K562 (cell line): ENCODE measurements around the gene TSPAN18. TPM values are rescaled to one million over a fixed set of nuclear protein-coding genes. Genes with fewer than 3 reads are reported as not detected.
A peak's percentile ranks its signal among the peaks of the same experiment; 100 is the strongest.

Experiments used
- ATAC-seq: fragments of 200-7000 bp; cut with Tn5 transposase; 3 replicates; pipeline ENCODE4 v1.9.1; 2020; ENCODE audit warnings: moderate library complexity
- BruUV-seq: library from RNA; stranded (reverse); fragments of 400-500 nt; replicated peaks from 2 replicates; lab custom pipeline; 2021; lab: Mats Ljungman, UMichigan
- CTCF ChIA-PET: fragments of 300-600 bp; formaldehyde crosslinking; extraction: SDS; loops from one replicate; lab custom pipeline; 2021; ENCODE audit warnings: low intra/inter-chr PET ratio; lab: Yijun Ruan, JAX
- POLR2A ChIA-PET: fragments of 300-600, 350-650 bp; sonication (Branson Sonifier 250); formaldehyde crosslinking; extraction: SDS; loops from one replicate; lab custom pipeline; 2021; ENCODE audit warnings: antibody characterized with exemption, inconsistent platforms; lab: Yijun Ruan, JAX
- DNase-seq, 4 experiments: peaks; one replicate each; pipeline versions ENCODE4 v3.0.0 to v3.0.0-alpha.2; 2011 to 2018; ENCODE audit warnings: low spot score in 3 of 4, mixed read lengths in 3 of 4; ENCODE audit errors: extremely low read depth in 1 of 4
- FAIRE-seq: peaks from 2 replicates; lab custom pipeline; 2011; peaks lifted over from hg19 to GRCh38; lab: Jason Lieb, UNC
- H2AFZ ChIP-seq: 2 replicates; pipeline ENCODE4 v1.6.0; 2011; ENCODE audit warnings: low read depth, low read length, control low read depth, inconsistent platforms
- H3K27ac ChIP-seq: fragments of 200-600 bp; 3 replicates; pipeline ENCODE4 v1.8.0; 2011; ENCODE audit warnings: low read depth, mild to moderate bottlenecking, control low read depth, inconsistent platforms, low read length, moderate library complexity, mixed read lengths; ENCODE audit errors: extremely low read depth
- H3K27me3 ChIP-seq, 2 experiments: fragments of 300-600 bp in 1 of 2; 2 replicates in 1 of 2; 3 replicates in 1 of 2; pipeline versions ENCODE4 v1.6.0 to v1.8.0; 2011; ENCODE audit warnings: inconsistent platforms in 2 of 2, low read length in 2 of 2, mild to moderate bottlenecking in 1 of 2, mixed read lengths in 1 of 2, moderate library complexity in 1 of 2; ENCODE audit not compliant: control insufficient read depth in 2 of 2, insufficient read depth in 2 of 2
- H3K36me3 ChIP-seq: fragments of 300-600 bp; 3 replicates; pipeline ENCODE4 v1.8.0; 2011; ENCODE audit warnings: mild to moderate bottlenecking, low read length, inconsistent platforms; ENCODE audit not compliant: control insufficient read depth, insufficient read depth
- H3K4me1 ChIP-seq, 2 experiments: fragments of 200-600 bp in 1 of 2; replicated peaks in 1 of 2; 2 replicates in 1 of 2; 3 replicates in 1 of 2; pipeline versions ENCODE4 v1.5.1 to v1.8.0; 2011; ENCODE audit warnings: inconsistent platforms in 2 of 2, low read length in 2 of 2, mild to moderate bottlenecking in 1 of 2, mixed read lengths in 1 of 2, moderate library complexity in 1 of 2; ENCODE audit not compliant: control insufficient read depth in 2 of 2, insufficient read depth in 2 of 2
- H3K4me2 ChIP-seq: 2 replicates; pipeline ENCODE4 v1.6.1; 2011; ENCODE audit warnings: low read length, control low read depth, inconsistent platforms, mixed read lengths; ENCODE audit not compliant: insufficient read depth
- H3K4me3 ChIP-seq: fragments of 200-600 bp; sonication (generic), shearing (Covaris generic); 2 replicates; pipeline ENCODE4 v1.5.1; 2016; ENCODE audit warnings: control low read depth, inconsistent platforms
- H3K79me2 ChIP-seq: fragments of 200-600 bp; 3 replicates; pipeline ENCODE4 v1.8.0; 2011; ENCODE audit warnings: low read length, inconsistent platforms; ENCODE audit not compliant: control insufficient read depth, insufficient read depth
- H3K9ac ChIP-seq, 2 experiments: 2 replicates each; pipeline versions ENCODE4 v1.6.0 to v1.6.1; 2011; ENCODE audit warnings: low read depth in 2 of 2, low read length in 2 of 2, control low read depth in 1 of 2, inconsistent platforms in 1 of 2, mild to moderate bottlenecking in 1 of 2, mixed read lengths in 1 of 2; ENCODE audit not compliant: insufficient read depth in 1 of 2
- H3K9me1 ChIP-seq: one replicate; pipeline ENCODE4 v1.6.0; 2011; ENCODE audit warnings: inconsistent platforms, mild to moderate bottlenecking, low read length, moderate library complexity; ENCODE audit not compliant: control insufficient read depth, insufficient read depth
- H3K9me3 ChIP-seq: replicated peaks from 2 replicates; pipeline ENCODE4 v1.5.1; 2011; ENCODE audit warnings: low read depth, low read length, inconsistent platforms; ENCODE audit not compliant: control insufficient read depth, insufficient read depth
- H4K20me1 ChIP-seq: replicated peaks from 2 replicates; pipeline ENCODE4 v1.6.1; 2011; ENCODE audit warnings: low read length, inconsistent platforms, mixed read lengths; ENCODE audit not compliant: control insufficient read depth, insufficient read depth
- EGR1 ChIP-seq: fragments of 450-650 bp; conservative IDR thresholded peaks from 2 replicates; pipeline ENCODE4 v1.6.1; 2017; ENCODE audit warnings: mild to moderate bottlenecking
- NR0B1 ChIP-seq: fragments of 450-650 bp; IDR thresholded peaks from one replicate; pipeline ENCODE4 v1.6.1; 2018; ENCODE audit warnings: mild to moderate bottlenecking, moderate library complexity; ENCODE audit not compliant: partially characterized antibody
- SREBF1 ChIP-seq: fragments of 150-350 bp; IDR thresholded peaks from 2 replicates; pipeline ENCODE4 v1.6.1; 2014; ENCODE audit warnings: antibody characterized with exemption, low read depth, low read length, borderline replicate concordance
- WGBS: fragments of 100-300 bp; shearing (Covaris generic); methylation state at CpG from one replicate; pipeline ENCODE4 v1.1.6; 2016; ENCODE audit warnings: low coverage, mixed read lengths; ENCODE audit not compliant: insufficient coverage; ENCODE audit errors: missing lambda C conversion rate; 5-methylcytosine and 5-hydroxymethylcytosine counted together
- in situ Hi-C: fragments of 300-500 bp; cut with MboI; formaldehyde crosslinking; loops from 4 replicates; pipeline ENCODE4 v1.15.0; 2018; ENCODE audit warnings: inconsistent platforms, mixed read lengths
- intact Hi-C: fragments of 100-400 bp; cut with micrococcal nuclease; formaldehyde crosslinking; loops from 2 replicates; pipeline ENCODE4 v1.14.2; 2022
- polyA plus RNA-seq, 8 experiments: library from polyadenylated mRNA; depleted of rRNA in 4 of 8; stranded (reverse) in 5 of 8; unstranded in 3 of 8; fragments of >200 nt; fragmentation: Nextera tagmentation in 2 of 8; fragmentation: Illumina TruSeq in 1 of 8; extraction: Ambion mirVana in 2 of 8; extraction: Trizol in 1 of 8; gene quantifications; 2 replicates each; pipeline versions ENCODE4 v1.2.1 to v1.2.3, GENCODE V29; 2011 to 2014; ENCODE audit warnings: inconsistent platforms in 1 of 8, missing spikeins in 1 of 8
- total RNA-seq, 7 experiments: library from RNA; depleted of rRNA in 6 of 7; stranded (reverse); fragments of >200 nt in 6 of 7; fragmentation: Illumina TruSeq in 2 of 7; extraction: Trizol in 2 of 7; gene quantifications; 2 replicates each; pipeline versions ENCODE4 v1.2.1 to v1.2.3, GENCODE V29; 2011 to 2021; ENCODE audit warnings: low replicate concordance in 1 of 7

TSPAN18 gene
- total and polyA plus RNA-seq, 9 of the 15 experiments (the other 6 are each of a cell fraction or from before 2014, with no cell fraction given) = 0.17 to 0.35 (median 0.22) TPM; not detected in 4

GRCh38 chr11:44938066-44938691 lies 211.4 kb downstream of the TSPAN18 start:
- POLR2A ChIA-PET = no interaction called here
- no peak overlapping the region for H3K4me3 ChIP-seq
- DNase-seq (no peak), FAIRE-seq (no peak), ATAC-seq (no peak)
- 0 out of 2 replicates have a peak, but pooled peaks cover 2% of the 10 kb centered on the region for H4K20me1 ChIP-seq
- CTCF ChIA-PET = interaction anchor here (2.7 to 3.8 kb wide), 2 partner anchors 165 to 167 kb away, joined by 24 to 43 read pairs; no protein-coding TSS in a partner anchor
- BruUV-seq = no TSS peak
- no peaks in the 10 kb centered on the region for H3K79me2 ChIP-seq
- H3K27ac ChIP-seq = no peak overlapping the region
- in situ Hi-C loops (no loop called here), intact Hi-C loops (loop anchor here (5.0 to 10.0 kb wide), 3 partner anchors 39 to 394 kb away; no protein-coding TSS in a partner anchor)
- no peaks in the 10 kb centered on the region for H3K9me1 ChIP-seq
- TF ChIP-seq EGR1 (0 out of 2 replicates have a peak, but pooled peaks have one; percentile 8), SREBF1 (no peak), NR0B1 (no peak)
- peaks cover 0 to 11% of the 10 kb centered on the region in 2 experiments; a peak in 2 of 5 replicates for H3K4me1 ChIP-seq
- peaks cover 0 to 16% of the 10 kb centered on the region in 2 experiments; a peak in 2 of 5 replicates for H3K27me3 ChIP-seq
- 4% methylated on average over 18 of the region's 19 CpGs for WGBS
- H2AFZ ChIP-seq = no peak overlapping the region
- no peaks in the 10 kb centered on the region for H3K36me3 ChIP-seq
- no peak overlapping the region for H3K4me2 ChIP-seq
- no peaks in the 10 kb centered on the region for H3K9me3 ChIP-seq
- no peak overlapping the region for H3K9ac ChIP-seq
